GM23248 (cell line): ENCODE results near the gene IL21.

Experiments used
- EZH2 ChIP-seq: fragments of 200-600 bp; sonication (generic); IDR thresholded peaks from 2 replicates; pipeline ENCODE4 v1.6.1; 2018; ENCODE audit warnings: antibody characterized with exemption, mild to moderate bottlenecking; ENCODE audit not compliant: insufficient read depth, poor library complexity, severe bottlenecking
- EZH2phosphoT487 ChIP-seq: fragments of 200-600 bp; sonication (generic); IDR thresholded peaks from 2 replicates; pipeline ENCODE4 v1.6.1; 2018; ENCODE audit warnings: antibody characterized with exemption, moderate library complexity, mild to moderate bottlenecking, low read depth; ENCODE audit not compliant: insufficient read depth

- no peak for TF ChIP-seq EZH2
- no peak for TF ChIP-seq EZH2phosphoT487
Observed at GRCh38 chr4:122619611-122620010, 1.3 kb downstream of the IL21 start.
